DMS53 (cell line): ENCODE measurements around the gene RESF1.

Experiments used
- DNase-seq: peaks from one replicate; lab custom pipeline; 2025; lab: John Stamatoyannopoulos, UW

The RESF1 gene

DNA sequence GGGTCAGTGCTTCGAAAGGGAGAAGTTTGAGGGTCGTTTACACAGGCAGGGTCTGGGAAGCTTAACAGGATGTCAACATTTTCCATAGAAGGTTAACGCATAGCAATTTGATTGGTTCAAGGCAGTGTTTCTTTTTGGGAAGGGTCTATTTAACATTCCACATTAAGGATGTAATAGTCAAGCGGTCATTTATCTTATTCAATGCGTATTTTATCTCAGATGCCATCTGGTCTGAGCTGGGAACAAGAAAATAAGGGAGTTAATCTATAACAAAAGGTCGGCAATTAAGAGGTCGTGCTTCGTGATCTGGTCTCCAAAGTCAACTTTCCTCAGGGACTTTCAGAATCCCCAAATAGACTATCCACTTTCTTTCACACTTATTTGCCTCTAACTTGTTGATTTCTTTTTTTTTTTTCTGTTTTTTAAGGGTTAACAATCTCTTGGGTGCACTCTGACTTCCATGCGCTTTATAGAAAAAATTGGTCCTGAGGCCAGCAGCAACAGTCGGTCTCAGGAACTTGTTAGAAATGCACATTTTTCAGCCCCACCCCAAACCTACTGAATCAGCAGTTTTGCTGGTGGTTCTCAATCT is 550 bp upstream of the RESF1 start:
- DNase-seq, result no peak

DNA sequence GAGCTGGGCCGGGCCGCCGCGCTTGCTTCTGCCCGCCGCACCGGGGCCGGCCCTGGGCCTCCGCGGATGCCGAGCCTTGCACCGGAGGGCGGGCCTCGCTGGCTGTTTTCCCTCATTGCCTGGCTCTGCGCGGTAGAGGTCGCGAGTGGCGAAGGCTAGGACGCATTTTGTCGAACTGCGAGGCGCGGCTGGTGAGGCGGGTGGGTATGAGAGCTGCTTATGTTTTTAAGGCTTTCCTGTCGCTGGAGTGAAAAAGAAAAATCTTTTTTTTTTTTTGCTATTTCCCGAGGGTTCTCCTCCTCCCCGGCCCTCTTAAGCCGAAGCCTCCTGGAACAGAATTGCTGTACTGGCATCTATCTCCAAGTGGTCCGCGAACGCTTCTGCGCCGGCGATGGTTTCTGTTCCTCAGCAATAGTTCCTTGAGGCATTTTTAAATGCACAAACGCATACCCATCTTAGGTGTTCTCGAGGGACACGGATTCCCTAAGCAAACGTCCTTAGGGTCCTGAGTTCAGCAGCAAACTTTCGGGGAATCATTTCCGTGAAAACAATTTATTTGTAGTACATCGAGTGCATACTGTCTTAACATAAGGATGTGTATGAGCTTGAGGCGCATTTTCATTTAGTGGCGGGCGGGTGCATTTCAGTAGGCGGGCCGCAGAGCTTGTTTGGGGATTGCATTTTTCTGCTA is 631 bp downstream of the RESF1 start:
- DNase-seq, result peak; percentile 94

DNA sequence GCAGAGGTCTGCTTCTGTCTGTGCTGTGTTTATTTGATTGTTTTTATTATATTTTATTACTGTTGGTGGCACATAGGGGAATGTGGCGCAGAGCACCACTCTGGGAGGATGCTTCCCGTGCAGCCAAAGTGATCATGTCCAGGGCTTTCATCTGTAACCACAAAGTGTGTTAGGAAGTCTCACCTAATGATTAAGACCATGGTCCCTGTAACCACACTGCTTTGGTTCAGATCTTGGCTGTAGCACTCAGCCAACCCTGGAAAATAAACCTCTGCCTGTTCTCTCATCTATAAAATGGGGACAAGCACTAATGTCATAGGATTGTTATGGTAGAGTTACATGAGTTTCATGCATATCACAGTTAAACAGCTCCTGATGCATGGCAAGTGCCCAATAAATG is 1.9 kb downstream of the RESF1 start:
- DNase-seq, result no peak

DNA sequence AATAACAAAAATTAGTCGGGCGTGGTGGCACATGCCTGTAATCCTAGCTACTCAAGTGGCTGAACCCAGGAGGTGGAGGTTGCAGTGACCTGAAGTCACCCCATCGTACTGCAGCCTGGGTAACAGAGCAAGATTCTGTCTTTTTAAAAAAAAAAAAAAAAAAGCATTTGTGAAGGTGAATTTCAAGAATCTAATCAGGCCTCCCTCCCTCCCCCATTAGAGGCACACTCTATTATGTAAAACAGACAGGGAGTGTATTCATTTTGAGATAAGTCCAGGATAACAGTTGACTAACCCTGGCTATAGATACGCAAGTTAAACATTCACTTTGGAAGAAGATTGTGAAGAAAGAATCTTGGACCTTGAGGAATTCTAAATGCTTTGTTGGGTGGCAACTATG is 2.9 kb downstream of the RESF1 start:
- no peak for DNase-seq

DNA sequence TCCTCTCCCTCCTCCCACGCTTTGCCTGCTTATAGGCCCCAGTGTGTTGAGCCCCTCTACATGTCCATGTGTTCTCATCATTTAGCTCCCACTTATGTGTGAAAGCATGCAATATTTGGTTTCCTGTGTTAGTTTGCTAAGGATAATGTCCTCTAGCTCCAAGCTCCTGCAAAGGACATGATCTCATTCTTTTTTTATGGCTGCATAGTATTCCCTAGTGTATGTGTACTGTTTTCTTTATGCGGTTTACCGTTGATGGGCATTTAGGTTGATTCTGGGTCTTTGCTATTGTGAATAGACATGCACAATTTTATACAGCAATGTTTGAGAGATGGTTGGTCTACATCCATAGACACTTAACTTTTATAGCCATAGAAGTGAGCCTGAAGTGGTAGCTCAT is 5.1 kb downstream of the RESF1 start:
- no peak for DNase-seq

DNA sequence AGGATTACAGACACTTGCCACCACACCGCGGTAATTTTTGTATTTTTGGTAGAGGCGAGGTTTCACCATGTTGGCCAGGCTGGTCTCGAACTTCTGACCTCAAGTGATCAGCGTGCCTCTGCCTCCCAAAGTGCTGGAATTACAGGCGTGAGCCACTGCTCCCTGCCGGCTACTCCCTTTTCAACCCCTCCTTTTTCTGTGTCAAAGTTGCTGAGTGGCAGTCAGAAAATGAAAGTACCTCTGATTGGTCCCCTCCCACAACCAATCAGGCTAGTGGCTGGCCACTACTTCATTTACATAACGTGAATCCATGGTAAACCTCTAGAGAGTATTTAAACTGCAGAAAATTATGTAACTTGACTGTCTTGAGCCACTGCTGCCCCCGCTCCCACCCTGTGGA is 5.9 kb downstream of the RESF1 start:
- DNase-seq, result no peak

DNA sequence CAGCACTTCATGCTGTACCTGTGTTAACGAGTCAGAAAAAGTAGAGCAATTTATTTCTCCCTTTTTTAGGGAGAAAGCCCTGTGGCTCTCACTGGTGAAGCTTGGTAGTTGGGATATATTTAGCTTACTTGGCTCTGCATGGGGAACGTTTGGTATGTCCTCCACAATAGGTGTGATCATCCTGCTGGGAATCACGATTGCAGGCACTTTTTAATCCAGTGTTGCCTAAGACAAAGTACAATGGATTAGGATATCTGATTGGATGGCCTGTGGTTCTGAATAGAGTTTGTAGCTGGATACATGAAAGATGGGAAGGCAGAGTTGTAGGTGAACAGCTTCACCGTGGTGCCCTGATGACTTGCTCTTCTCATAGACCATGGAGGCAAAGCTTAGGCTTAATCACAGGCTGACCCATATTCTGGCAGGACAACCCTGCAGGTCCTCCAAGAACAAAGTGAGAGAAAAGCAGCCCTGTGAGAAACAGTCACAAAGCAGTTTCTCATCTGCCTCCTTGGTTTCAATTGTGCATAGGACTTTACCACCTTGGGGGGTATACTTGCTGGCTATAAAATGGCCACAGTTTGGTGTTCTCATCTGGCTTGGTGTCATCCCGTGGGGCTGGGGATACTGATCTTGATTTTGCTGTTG is 7.5 kb downstream of the RESF1 start:
- no peak for DNase-seq

DNA sequence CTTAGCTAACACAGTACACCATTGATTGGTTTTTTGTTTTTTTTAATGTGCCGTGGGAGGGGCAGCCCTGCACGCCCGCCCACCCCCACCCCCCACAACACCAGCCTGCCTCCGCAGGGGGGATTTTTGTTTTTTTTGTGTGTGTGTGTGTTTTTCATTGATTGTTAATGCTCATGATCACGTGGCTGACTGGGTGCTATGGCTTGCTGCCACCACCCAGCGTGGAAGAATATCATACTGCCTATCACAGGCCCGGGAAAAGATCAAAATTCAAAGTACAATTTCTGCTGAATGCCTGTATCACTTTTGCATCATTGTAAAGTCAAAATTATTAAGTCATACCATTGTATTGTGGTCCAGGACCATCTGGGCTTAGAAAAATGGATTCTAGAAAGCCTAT is 8.3 kb downstream of the RESF1 start:
- no peak for DNase-seq

DNA sequence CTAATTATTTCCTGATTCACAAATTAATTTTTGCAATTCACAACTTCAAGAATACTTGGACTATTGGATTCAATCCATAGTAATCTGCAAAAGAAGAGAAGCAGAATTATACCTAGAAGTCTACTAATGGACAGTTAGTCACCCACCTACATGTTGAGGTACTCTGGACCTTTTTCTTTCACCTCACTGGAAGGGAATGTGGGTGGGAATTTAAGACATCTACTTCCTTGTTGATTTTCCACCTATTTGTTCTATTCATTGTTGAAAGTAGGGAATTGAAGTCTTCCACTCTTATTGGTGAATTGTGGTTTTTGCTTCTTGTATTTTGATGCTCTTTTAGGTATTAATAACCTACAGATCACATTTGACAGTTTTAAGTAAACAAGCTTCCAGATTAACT is 11.0 kb downstream of the RESF1 start:
- peak; percentile 62 for DNase-seq

DNA sequence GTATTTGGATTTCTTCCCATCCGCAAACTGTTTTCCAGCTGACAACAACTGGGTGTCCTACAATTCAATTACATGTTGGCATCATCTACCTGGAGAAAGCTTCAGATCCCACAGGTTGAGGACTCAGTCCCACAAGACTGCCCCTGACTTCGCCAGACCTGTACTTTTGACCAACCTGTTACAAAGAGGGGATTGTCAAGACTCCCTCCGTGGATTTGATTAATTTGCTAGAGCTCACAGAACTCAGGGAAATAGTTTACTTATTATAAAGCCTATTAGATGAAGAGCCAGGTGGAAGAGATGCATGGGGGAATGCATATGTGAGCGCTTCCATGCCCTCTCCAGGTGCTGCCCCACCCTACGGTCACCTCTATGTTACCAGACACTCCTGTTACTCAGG is 14.6 kb downstream of the RESF1 start:
- no peak for DNase-seq

DNA sequence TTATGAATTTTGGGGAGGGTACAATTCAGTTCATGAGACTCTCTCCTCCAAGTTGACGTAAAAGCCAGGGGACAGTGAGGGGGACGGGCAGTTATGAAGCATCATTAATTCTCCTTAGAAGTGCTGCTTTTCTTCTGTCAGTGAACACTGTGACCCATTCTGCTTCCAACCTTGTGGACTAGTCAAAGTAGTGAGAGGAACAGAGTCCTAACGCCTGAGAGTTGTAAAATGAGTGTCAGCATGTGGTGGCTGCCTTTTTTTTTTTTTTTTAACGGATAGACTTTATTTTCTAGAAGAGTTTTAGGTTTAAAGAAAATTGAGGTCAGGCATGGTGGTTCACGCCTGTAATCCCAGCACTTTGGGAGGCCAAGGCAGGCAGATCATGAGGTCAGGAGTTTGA is 15.5 kb downstream of the RESF1 start:
- DNase-seq, result no peak

DNA sequence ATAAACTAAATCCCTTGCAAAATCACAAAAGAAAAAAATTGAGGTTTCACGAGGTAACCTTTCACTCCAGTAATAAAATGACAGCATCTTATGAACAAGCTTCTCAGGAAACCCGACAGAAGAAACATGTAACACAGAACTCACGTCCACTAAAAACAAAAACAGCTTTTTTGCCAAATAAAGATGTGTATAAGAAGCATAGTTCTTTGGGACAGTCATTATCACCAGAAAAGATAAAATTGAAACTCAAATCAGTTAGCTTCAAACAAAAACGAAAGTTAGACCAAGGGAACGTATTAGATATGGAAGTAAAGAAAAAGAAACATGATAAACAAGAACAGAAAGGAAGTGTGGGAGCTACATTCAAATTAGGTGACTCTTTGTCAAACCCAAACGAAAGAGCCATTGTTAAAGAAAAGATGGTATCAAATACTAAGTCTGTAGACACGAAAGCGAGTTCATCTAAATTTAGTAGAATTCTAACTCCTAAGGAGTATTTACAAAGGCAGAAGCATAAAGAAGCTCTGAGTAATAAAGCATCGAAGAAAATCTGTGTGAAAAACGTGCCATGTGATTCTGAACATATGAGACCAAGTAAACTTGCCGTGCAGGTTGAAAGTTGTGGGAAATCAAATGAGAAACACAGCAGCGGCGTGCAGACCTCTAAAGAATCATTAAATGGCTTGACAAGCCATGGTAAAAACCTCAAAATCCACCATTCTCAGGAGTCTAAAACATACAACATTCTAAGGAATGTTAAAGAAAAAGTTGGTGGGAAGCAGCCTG is 25.8 kb downstream of the RESF1 start:
- DNase-seq, result no peak

DNA sequence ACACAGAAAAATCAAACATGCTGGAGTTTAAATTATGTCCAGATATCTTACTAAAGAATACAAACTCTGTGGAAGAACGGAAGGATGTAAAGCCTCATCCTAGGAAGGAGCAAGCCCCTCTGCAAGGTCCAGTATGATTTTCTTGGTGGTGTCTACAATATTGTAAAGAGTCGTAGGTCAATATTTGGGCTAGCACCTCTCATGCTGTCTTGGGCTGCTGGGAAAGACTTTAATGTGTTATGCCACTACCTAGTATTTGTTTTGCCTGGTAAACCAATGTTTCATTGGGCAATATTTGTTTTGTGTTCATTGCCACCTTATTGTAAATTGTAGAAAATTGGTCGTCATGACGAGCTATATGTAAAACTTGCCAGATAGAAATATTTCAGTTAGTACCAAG is 26.6 kb downstream of the RESF1 start:
- no peak for DNase-seq

DNA sequence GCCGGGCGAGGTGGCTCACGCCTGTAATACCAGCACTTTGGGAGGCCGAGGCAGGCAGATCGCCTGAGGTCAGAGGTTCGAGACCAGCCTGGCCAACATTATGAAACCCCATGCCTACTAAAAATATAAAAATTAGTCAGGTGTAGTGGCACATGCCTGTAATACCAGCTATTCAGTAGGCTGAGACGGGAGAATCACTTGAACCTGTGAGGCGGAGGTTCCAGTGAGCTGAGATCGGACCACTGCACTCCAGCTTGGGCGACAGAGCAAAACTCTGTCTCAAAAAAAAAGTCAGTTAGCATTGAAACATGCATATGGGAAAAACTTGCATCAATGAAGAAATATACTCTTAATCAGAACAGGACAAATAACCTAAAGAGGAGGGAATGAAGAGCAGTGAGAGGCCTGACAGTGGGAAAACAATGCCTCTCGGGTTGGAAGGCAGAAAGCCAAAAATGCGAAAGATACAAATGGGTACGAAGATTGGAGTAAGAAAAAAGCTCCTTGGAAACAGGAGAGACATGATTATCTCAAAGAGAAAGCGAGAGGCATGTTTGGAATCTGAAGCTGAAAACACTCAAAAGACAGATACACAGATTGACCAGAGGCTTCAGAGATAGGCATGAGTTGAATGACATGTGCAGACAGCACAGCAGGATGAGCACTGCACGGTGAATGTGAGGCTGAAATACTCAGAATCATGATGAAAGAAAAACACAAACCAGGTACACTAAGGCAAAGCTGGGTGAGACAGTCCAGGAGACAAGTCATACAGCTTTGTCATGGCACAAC is 30.6 kb downstream of the RESF1 start:
- no peak for DNase-seq

DNA sequence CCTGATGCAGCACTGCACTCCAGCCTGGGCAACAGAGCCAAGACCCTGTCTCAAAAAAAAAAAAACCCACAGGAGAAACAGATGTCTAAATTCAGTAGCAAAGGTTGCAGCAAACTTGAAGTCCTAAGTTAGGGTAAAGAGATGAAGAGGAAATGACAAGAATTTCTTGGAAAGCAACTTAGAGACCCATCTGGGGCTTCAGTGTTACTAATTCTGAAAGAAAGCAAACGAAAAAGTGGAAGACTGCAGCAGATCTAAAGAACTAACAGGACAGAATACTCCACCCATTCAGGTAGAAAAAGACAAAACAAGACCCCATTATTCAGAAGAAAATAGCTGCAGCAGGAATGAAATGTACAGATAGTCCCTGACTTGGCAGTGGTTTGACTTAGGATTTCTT is 31.9 kb downstream of the RESF1 start:
- no peak for DNase-seq

DNA sequence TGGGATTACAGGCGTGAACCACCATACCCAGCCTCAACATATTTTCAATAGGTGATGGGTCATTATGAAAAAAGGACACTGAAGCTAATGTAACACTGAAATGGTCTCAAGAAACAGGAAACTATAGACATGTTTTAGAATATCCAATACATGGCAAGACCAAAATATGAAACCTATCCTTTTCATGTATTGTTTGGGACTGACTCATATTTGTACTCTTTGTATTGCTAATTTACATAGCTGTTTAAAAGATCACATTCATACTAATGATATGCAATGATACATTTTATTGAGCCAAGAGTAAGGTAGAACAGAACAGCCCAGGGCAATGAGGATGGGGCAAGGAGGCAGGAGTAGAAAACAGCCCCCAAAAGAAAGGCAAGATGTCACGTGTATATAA is 32.6 kb downstream of the RESF1 start:
- DNase-seq, result no peak

DNA sequence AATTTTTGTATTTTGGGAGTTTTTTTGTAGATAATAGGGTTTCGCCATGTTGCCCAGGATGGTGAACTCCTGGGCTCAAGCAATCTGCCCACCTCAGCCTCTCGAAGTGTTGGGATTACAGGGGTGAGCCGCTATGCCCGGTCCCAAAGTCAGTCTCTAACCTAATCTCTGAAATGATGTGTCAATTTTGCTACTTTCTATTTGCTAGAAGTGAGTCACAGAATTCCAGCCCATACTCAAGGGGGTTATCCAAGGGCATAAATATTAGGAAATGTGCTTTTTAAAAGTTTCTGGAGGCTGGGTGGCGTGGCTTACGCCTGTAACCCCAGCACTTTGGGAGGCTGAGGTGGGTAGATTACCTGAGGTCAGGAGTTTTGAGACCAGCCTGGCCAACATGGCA is 40.5 kb downstream of the RESF1 start:
- DNase-seq, result no peak

DNA sequence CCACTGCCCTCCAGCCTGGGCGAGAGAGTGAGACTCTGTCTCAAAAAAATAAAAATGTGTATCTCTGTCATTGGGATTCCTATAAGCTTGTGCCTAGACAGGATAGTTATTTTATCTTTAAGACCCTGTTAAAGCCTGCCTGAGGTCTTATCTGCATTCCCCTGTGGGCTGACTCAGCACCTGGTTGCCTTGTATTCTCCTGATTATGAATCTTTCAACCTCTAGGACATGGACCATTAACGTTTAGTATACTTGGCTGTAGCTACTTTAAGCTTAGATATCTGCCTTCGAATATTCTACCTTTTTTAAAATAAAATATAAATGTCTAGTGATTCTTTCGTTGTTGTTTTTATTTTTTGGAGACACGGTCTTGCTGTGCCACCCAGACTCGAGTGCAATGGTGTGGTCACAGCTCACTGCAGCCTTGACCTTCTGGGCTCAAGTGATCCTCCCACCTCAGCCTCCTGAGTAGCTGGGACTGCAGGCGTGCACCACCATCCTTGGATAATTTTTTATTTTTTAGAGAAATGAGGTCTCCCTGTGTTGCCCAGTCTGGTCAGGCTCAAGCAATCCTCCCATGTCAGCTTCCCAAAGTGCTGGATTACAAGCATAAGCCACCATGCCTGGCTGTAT is 41.3 kb downstream of the RESF1 start:
- no peak for DNase-seq

DNA sequence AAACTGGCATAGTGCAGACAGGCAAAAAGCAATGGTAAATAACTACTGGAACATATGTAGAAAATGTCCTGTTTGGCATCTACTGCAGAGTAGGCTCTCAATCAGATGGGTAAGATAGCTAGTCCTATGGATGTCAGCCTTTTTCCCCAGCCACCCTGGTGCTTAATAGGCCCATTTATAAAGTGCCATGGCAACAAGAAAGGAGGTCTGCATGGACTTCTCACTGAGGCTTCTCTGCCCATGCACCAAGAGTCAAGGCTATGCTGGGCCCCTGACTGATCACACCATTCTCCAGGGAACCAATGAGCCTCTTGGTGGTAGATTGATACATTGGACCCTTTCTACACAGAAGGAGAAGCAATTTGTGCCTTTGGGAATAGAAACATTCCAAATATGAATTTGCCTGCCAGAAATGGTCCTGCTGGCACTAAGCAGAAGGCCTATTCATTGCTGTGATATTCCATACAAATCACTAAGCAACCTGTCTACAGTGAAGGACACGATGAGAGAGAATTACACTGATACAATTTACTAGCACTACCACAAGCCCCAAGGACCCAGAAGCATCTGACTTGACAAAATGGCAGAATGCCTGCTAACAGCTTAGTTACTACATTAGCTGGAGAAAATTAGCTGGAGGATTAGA is 43.8 kb downstream of the RESF1 start:
- no peak for DNase-seq

DNA sequence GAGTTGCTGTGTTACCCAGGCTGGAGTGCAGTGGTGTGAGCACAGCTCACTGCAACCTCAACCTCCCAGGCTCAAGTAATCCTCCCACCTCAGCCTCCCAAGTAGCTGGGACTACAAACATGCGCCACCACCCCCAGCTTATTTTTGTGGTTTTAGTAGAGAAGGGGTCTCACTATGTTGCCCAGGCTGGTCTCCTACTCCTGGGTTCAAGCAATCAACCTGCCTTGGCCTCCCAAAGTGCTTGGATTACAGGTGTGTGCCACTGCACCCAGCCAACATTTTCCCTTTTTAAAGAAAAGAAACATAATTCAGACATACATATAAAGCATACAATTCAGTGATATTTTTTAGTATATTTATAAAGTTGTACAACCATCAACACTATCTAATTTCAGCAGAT is 44.4 kb downstream of the RESF1 start:
- DNase-seq, result no peak

DNA sequence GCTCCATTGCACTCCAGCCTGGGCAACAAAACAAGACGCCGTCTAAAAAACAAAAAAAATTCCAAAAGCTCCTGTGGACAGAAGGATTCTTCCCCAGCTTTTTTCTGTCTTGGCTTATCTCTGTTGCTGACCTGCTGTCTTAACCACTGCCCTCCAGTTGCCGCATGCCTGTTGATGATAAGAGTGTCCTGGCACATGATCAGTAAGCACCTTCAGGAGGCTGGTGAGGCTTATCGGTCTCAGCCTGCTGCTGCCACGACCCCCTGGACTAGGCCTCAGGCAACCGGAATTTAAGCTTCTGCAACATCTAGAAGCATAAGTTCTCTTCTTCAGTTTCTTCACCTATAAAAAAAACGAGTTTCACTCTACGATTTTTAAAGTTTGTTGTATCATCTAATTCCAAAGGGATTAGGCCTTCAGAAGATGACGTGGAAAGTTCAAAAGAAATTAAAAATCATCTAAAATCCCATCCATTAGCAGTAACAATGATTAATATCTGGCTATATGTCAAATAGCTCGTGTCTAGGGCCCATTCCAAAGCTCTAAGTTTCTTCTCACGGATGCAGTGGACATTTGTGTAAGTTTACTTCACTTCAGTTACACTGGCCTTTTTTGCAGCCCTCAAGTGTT is 46.4 kb downstream of the RESF1 start:
- no peak for DNase-seq
